Keratinocyte (primary cell): ENCODE data around the gene FAP. TPM values are rescaled to one million over a fixed set of nuclear protein-coding genes. Genes with fewer than 3 reads are reported as not detected.

Experiments
- DNase-seq: peaks from one replicate; pipeline ENCODE4 v3.0.0-alpha.2; 2011; ENCODE audit warnings: low read depth, missing footprints, low spot score
- FAIRE-seq: peaks from 2 replicates; lab custom pipeline; 2011; peaks lifted over from hg19 to GRCh38; lab: Jason Lieb, UNC
- H2AFZ ChIP-seq: 2 replicates; pipeline ENCODE4 v1.6.0; 2012; ENCODE audit warnings: low read length, control low read depth, inconsistent platforms; ENCODE audit not compliant: control insufficient read depth
- H3K27ac ChIP-seq: 2 replicates; pipeline ENCODE4 v1.5.1; 2011; ENCODE audit warnings: low read length; ENCODE audit not compliant: control insufficient read depth, insufficient read depth
- H3K27me3 ChIP-seq: 3 replicates; pipeline ENCODE4 v1.6.0; 2011; ENCODE audit warnings: low read length; ENCODE audit not compliant: control insufficient read depth, insufficient read depth; ENCODE audit errors: extremely low read depth
- H3K36me3 ChIP-seq, 2 experiments: 2 replicates in 1 of 2; 3 replicates in 1 of 2; pipeline ENCODE4 v1.5.1; 2011; ENCODE audit warnings: low read length in 2 of 2, mild to moderate bottlenecking in 1 of 2; ENCODE audit not compliant: control insufficient read depth in 2 of 2, insufficient read depth in 2 of 2; ENCODE audit errors: extremely low read depth in 1 of 2
- H3K4me1 ChIP-seq: 3 replicates; pipeline ENCODE4 v1.5.1; 2011; ENCODE audit warnings: low read length; ENCODE audit not compliant: control insufficient read depth, insufficient read depth; ENCODE audit errors: extremely low read depth
- H3K4me2 ChIP-seq: 3 replicates; pipeline ENCODE4 v1.6.0; 2011; ENCODE audit warnings: low read depth, low read length; ENCODE audit not compliant: control insufficient read depth, insufficient read depth; ENCODE audit errors: extremely low read depth
- H3K4me3 ChIP-seq, 3 experiments: fragments of 200-600 bp in 1 of 3; sonication (generic) in 1 of 3; 2 replicates in 2 of 3; 3 replicates in 1 of 3; pipeline ENCODE4 v1.5.1; 2011 to 2016; ENCODE audit warnings: low read length in 3 of 3, mild to moderate bottlenecking in 3 of 3, control low read depth in 2 of 3, inconsistent platforms in 1 of 3, low read depth in 1 of 3, mixed read lengths in 1 of 3, mixed run types in 1 of 3, moderate library complexity in 1 of 3; ENCODE audit not compliant: control insufficient read depth in 2 of 3, insufficient read depth in 2 of 3; ENCODE audit errors: extremely low read depth in 1 of 3
- H3K79me2 ChIP-seq: 2 replicates; pipeline ENCODE4 v1.6.0; 2012; ENCODE audit warnings: low read length; ENCODE audit not compliant: control insufficient read depth, insufficient read depth
- H3K9ac ChIP-seq: 3 replicates; pipeline ENCODE4 v1.6.0; 2011; ENCODE audit warnings: low read length; ENCODE audit not compliant: control insufficient read depth, insufficient read depth; ENCODE audit errors: extremely low read depth
- H3K9me1 ChIP-seq: 3 replicates; pipeline ENCODE4 v1.6.0; 2011; ENCODE audit warnings: low read length; ENCODE audit not compliant: control insufficient read depth, insufficient read depth; ENCODE audit errors: extremely low read depth
- H3K9me3 ChIP-seq: 2 replicates; pipeline ENCODE4 v1.5.1; 2012; ENCODE audit warnings: low read depth, low read length; ENCODE audit not compliant: control insufficient read depth
- H4K20me1 ChIP-seq: 3 replicates; pipeline ENCODE4 v1.6.0; 2011; ENCODE audit warnings: low read length; ENCODE audit not compliant: control insufficient read depth, insufficient read depth; ENCODE audit errors: extremely low read depth
- CTCF ChIP-seq, 3 experiments: IDR thresholded peaks in 1 of 3; conservative IDR thresholded peaks in 1 of 3; optimal IDR thresholded peaks in 1 of 3; 2 replicates in 2 of 3; 3 replicates in 1 of 3; pipeline versions ENCODE3 to v1.5.1; 2011; ENCODE audit warnings: low read length in 3 of 3, mild to moderate bottlenecking in 3 of 3, moderate library complexity in 2 of 3, control low read depth in 1 of 3, inconsistent platforms in 1 of 3; ENCODE audit not compliant: insufficient read depth in 2 of 3; ENCODE audit errors: extremely low read depth in 1 of 3
- EZH2 ChIP-seq: IDR thresholded peaks from one replicate; pipeline ENCODE4 v1.6.1; 2012; ENCODE audit warnings: inconsistent platforms, mild to moderate bottlenecking, low read length, moderate library complexity
- dilution Hi-C: fragments of 300-500 bp; cut with MboI; formaldehyde crosslinking; loops from one replicate; pipeline ENCODE4 v1.7.0; 2020; ENCODE audit warnings: low sequenced_read_pairs; ENCODE audit not compliant: extremely low pct_ligation_motif_present
- polyA minus RNA-seq, 3 experiments: library from RNA; depleted of rRNA, polyadenylated mRNA; stranded (reverse); fragments of >200 nt; gene quantifications; 1 replicate in 1 of 3; 2 replicates in 1 of 3; 3 replicates in 1 of 3; pipeline ENCODE4 v1.2.3, GENCODE V29; 2011
- polyA plus RNA-seq, 5 experiments: library from polyadenylated mRNA; depleted of rRNA in 3 of 5; stranded (reverse) in 3 of 5; stranded (forward) in 1 of 5; unstranded in 1 of 5; fragments of >200 nt; gene quantifications; 1 replicate in 1 of 5; 2 replicates in 3 of 5; 3 replicates in 1 of 5; pipeline versions ENCODE4 v1.2.1 to v1.2.3, GENCODE V29; 2011 to 2012; ENCODE audit warnings: missing spikeins in 2 of 5, low read depth in 1 of 5, low replicate concordance in 1 of 5

Gene FAP
- polyA plus RNA-seq (8.5 to 20.9 TPM (median 12.8 TPM) in 3 replicates), polyA minus RNA-seq (2.7 to 17.5 TPM (median 12.1 TPM) in 3 replicates)
- 31.5 TPM for polyA plus RNA-seq (2011; ENCODE audit: low read depth)
- polyA plus RNA-seq (2011; cell fraction: cytosol; rRNA removed): 4.5 and 7.9 TPM in 2 replicates
- polyA plus RNA-seq (2011; cell fraction: nucleus; rRNA removed): 42.0 and 45.7 TPM in 2 replicates
- polyA plus RNA-seq (2012; ENCODE audit: low replicate concordance): 7.5 and 8.4 TPM in 2 replicates
- polyA minus RNA-seq (2011; cell fraction: cytosol; rRNA and poly(A)+ RNA removed): 5.0 TPM
- 27.1 and 49.1 TPM in 2 replicates for polyA minus RNA-seq (2011; cell fraction: nucleus; rRNA and poly(A)+ RNA removed)

- no peaks in the 10 kb centered on the region for H3K79me2 ChIP-seq
- FAIRE-seq: no peak
- no peaks in the 10 kb centered on the region for H3K27me3 ChIP-seq
- H3K4me3 ChIP-seq: peak within 1 kb of the TSS; percentile 15 to 46 (median 38)
- H3K9me1 ChIP-seq: no peaks in the 10 kb centered on the region
- no peaks in the 10 kb centered on the region for H3K36me3 ChIP-seq
- peak within 1 kb of the TSS; percentile 93 for H3K27ac ChIP-seq
- TF ChIP-seq EZH2: no peak
- TF ChIP-seq CTCF (optimal IDR thresholded peaks at IDR 0.05 in 1 of 3, IDR thresholded peaks at IDR 0.05 in 1 of 3, conservative IDR thresholded peaks at IDR 0.05 in 1 of 3; ENCODE audit: extremely low read depth in 1 of 3, insufficient read depth in 2 of 3, low read length in 3 of 3): no peak
- H2AFZ ChIP-seq: peak within 1 kb of the TSS; percentile 52
- DNase-seq: no peak
- H3K4me2 ChIP-seq: peak within 1 kb of the TSS; percentile 75
- peaks cover 45% of the 10 kb centered on the region for H3K4me1 ChIP-seq
- dilution Hi-C loops: no loop called here
- no peaks in the 10 kb centered on the region for H4K20me1 ChIP-seq
- H3K9ac ChIP-seq: peak within 1 kb of the TSS; percentile 42
- no peaks in the 10 kb centered on the region for H3K9me3 ChIP-seq
Observed at GRCh38 chr2:162243294-162243693, at the start of gene FAP. FAP (minus strand) TSS chr2:162243445; CDS start chr2:162243327, 118 bp downstream.

GRCh38 chr2:162291748-162292147, 48.5 kb upstream of the FAP start:
- FAIRE-seq: no peak
- H3K9me3 ChIP-seq: no peaks in the 10 kb centered on the region

More at GRCh38 chr2:162291748-162292147, 48.5 kb upstream of the FAP start:
- no peak for TF ChIP-seq EZH2
- TF ChIP-seq CTCF (optimal IDR thresholded peaks at IDR 0.05 in 1 of 3, IDR thresholded peaks at IDR 0.05 in 1 of 3, conservative IDR thresholded peaks at IDR 0.05 in 1 of 3; ENCODE audit: extremely low read depth in 1 of 3, insufficient read depth in 2 of 3, low read length in 3 of 3): no peak
- no peak overlapping the region for H3K9ac ChIP-seq
- dilution Hi-C loops: no loop called here
- no peak overlapping the region for H3K4me2 ChIP-seq
- H2AFZ ChIP-seq: no peak overlapping the region
- H3K27ac ChIP-seq: no peak overlapping the region
- no peaks in the 10 kb centered on the region for H3K9me1 ChIP-seq
- H4K20me1 ChIP-seq: no peaks in the 10 kb centered on the region
- DNase-seq: no peak
- H3K79me2 ChIP-seq: no peaks in the 10 kb centered on the region
- H3K36me3 ChIP-seq: peaks cover 0 to 3% of the 10 kb centered on the region in 2 experiments
- H3K4me3 ChIP-seq: no peak overlapping the region
- H3K27me3 ChIP-seq: no peaks in the 10 kb centered on the region
- H3K4me1 ChIP-seq: peaks cover 6% of the 10 kb centered on the region
